HCT116 (cell line): ENCODE data around the gene EXD3. TPM values are rescaled to one million over a fixed set of nuclear protein-coding genes. Genes with fewer than 3 reads are reported as not detected.

ENCODE experiments used
- ATAC-seq: fragments of 200-7000 bp; cut with Tn5 transposase; 2 replicates; pipeline ENCODE4 v1.9.1; 2020; ENCODE audit warnings: mild to moderate bottlenecking, moderate library complexity
- BruUV-seq: library from RNA; stranded (reverse); fragments of 400-500 nt; replicated peaks from 2 replicates; lab custom pipeline; 2021; lab: Mats Ljungman, UMichigan
- CTCF ChIA-PET: fragments of 300-600 bp; sonication (Branson Sonifier 250); formaldehyde crosslinking; loops from one replicate; lab custom pipeline; 2021; ENCODE audit warnings: antibody characterized with exemption; lab: Charles Lee
- POLR2A ChIA-PET: fragments of 300-600, 350-600 bp; sonication (Branson Sonifier 250); formaldehyde crosslinking; loops from one replicate; lab custom pipeline; 2021; ENCODE audit warnings: antibody characterized with exemption; lab: Charles Lee
- RAD21 ChIA-PET, 2 experiments: fragments of 300-600 bp; sonication (Branson Sonifier 250); formaldehyde crosslinking; loops; one replicate each; lab custom pipeline; 2023; ENCODE audit warnings: low total read pairs in 2 of 2; ENCODE audit not compliant: uncharacterized antibody in 2 of 2, unreplicated experiment in 2 of 2, low non-redundant PET in 1 of 2; lab: Charles Lee
- DNase-seq: peaks from one replicate; pipeline ENCODE4 v3.0.0-alpha.2; 2010; ENCODE audit warnings: low read depth, low spot score
- H2AFZ ChIP-seq: fragments of 200-600 bp; shearing (Covaris generic), sonication (generic); 2 replicates; pipeline ENCODE4 v1.6.1; 2017; ENCODE audit warnings: low read depth, mixed run types, mixed read lengths, antibody characterized with exemption, low read length; ENCODE audit not compliant: poor library complexity, severe bottlenecking
- H3K27ac ChIP-seq: 2 replicates; pipeline ENCODE4 v1.5.1; 2012; ENCODE audit warnings: low read depth, low read length
- H3K27me3 ChIP-seq: fragments of 200-600 bp; sonication (generic); 2 replicates; pipeline ENCODE4 v1.6.1; 2016; ENCODE audit warnings: mixed run types, low read length, mixed read lengths; ENCODE audit not compliant: insufficient read depth
- H3K36me3 ChIP-seq, 2 experiments: fragments of 200-500 bp in 1 of 2; fragments of 200-600 bp in 1 of 2; sonication (Bioruptor generic) in 1 of 2; sonication (generic) in 1 of 2; 2 replicates each; pipeline versions ENCODE4 v1.5.1 to v1.6.1; 2014 to 2016; ENCODE audit warnings: low read length in 2 of 2, inconsistent platforms in 1 of 2, mixed read lengths in 1 of 2, mixed run types in 1 of 2; ENCODE audit not compliant: insufficient read depth in 2 of 2, control insufficient read depth in 1 of 2
- H3K4me1 ChIP-seq, 2 experiments: fragments of 200-600 bp in 1 of 2; sonication (generic) in 1 of 2; 2 replicates each; pipeline versions ENCODE4 v1.5.1 to v1.6.1; 2012 to 2017; ENCODE audit warnings: low read length in 2 of 2, inconsistent platforms in 1 of 2, mild to moderate bottlenecking in 1 of 2, mixed read lengths in 1 of 2, mixed run types in 1 of 2, moderate library complexity in 1 of 2; ENCODE audit not compliant: insufficient read depth in 2 of 2, control insufficient read depth in 1 of 2
- H3K4me2 ChIP-seq: fragments of 200-600 bp; sonication (generic); 2 replicates; pipeline ENCODE4 v1.6.1; 2017; ENCODE audit warnings: mixed run types, low read length, mixed read lengths
- H3K4me3 ChIP-seq, 2 experiments: fragments of 200-600 bp in 1 of 2; sonication (generic) in 1 of 2; replicated peaks in 1 of 2; 2 replicates each; pipeline ENCODE4 v1.5.1; 2011 to 2016; ENCODE audit warnings: low read length in 2 of 2, control low read depth in 1 of 2, low read depth in 1 of 2, mild to moderate bottlenecking in 1 of 2, mixed read lengths in 1 of 2, mixed run types in 1 of 2
- H3K79me2 ChIP-seq: fragments of 200-600 bp; sonication (generic); 2 replicates; pipeline ENCODE4 v1.6.1; 2017; ENCODE audit warnings: mild to moderate bottlenecking, mixed run types, low read length, moderate library complexity, mixed read lengths; ENCODE audit not compliant: insufficient read depth
- H3K9ac ChIP-seq: fragments of 200-600 bp; sonication (generic); 2 replicates; pipeline ENCODE4 v1.6.1; 2016; ENCODE audit warnings: low read length, mixed read lengths
- H3K9me2 ChIP-seq: fragments of 200-600 bp; sonication (generic), shearing (Covaris generic); 2 replicates; pipeline ENCODE4 v1.6.1; 2017; ENCODE audit warnings: mixed run types, mild to moderate bottlenecking, moderate library complexity; ENCODE audit not compliant: insufficient read depth
- H3K9me3 ChIP-seq, 2 experiments: fragments of 200-500 bp in 1 of 2; fragments of 200-600 bp in 1 of 2; sonication (Bioruptor generic) in 1 of 2; sonication (generic) in 1 of 2; 2 replicates each; pipeline ENCODE4 v1.6.1; 2014 to 2017; ENCODE audit warnings: low read length in 2 of 2, mixed read lengths in 2 of 2, inconsistent platforms in 1 of 2, low read depth in 1 of 2, mild to moderate bottlenecking in 1 of 2, mixed run types in 1 of 2, moderate library complexity in 1 of 2; ENCODE audit not compliant: control insufficient read depth in 1 of 2, insufficient read depth in 1 of 2
- H4K20me1 ChIP-seq: fragments of 200-600 bp; sonication (generic), shearing (Covaris generic); 2 replicates; pipeline ENCODE4 v1.6.1; 2017; ENCODE audit warnings: mixed run types, mild to moderate bottlenecking, moderate library complexity; ENCODE audit not compliant: insufficient read depth
- EZH2 ChIP-seq: fragments of 200-600 bp; sonication (generic); IDR thresholded peaks from 2 replicates; pipeline ENCODE4 v1.6.1; 2017; ENCODE audit warnings: antibody characterized with exemption, mixed run types
- SRF ChIP-seq: IDR thresholded peaks from 2 replicates; pipeline ENCODE4 v1.6.1; 2012; ENCODE audit warnings: low read depth
- ZFX ChIP-seq: fragments of 450-650 bp; IDR thresholded peaks from 2 replicates; pipeline ENCODE4 v1.6.1; 2017
- ZNF274 ChIP-seq: fragments of 200-500 bp; sonication (Bioruptor generic); IDR thresholded peaks from 2 replicates; pipeline ENCODE4 v1.6.1; 2014; ENCODE audit warnings: mild to moderate bottlenecking, low read depth, low read length, inconsistent platforms
- intact Hi-C: fragments of 100-400 bp; cut with micrococcal nuclease; formaldehyde crosslinking; loops from 2 replicates; pipeline ENCODE4 v1.10.0; 2022
- total RNA-seq: library from RNA; stranded (reverse); gene quantifications from one replicate; pipeline ENCODE4 v1.2.1, GENCODE V29; 2021; ENCODE audit not compliant: unreplicated experiment
- TF ChIP-seq, protein P1 (sequence below): IDR thresholded peaks from 2 replicates; pipeline ENCODE4 v1.6.1; 2012; ENCODE audit warnings: low read depth

The EXD3 gene
- total RNA-seq, 1 experiment from 2014 or later: 25.4 TPM

DNA sequence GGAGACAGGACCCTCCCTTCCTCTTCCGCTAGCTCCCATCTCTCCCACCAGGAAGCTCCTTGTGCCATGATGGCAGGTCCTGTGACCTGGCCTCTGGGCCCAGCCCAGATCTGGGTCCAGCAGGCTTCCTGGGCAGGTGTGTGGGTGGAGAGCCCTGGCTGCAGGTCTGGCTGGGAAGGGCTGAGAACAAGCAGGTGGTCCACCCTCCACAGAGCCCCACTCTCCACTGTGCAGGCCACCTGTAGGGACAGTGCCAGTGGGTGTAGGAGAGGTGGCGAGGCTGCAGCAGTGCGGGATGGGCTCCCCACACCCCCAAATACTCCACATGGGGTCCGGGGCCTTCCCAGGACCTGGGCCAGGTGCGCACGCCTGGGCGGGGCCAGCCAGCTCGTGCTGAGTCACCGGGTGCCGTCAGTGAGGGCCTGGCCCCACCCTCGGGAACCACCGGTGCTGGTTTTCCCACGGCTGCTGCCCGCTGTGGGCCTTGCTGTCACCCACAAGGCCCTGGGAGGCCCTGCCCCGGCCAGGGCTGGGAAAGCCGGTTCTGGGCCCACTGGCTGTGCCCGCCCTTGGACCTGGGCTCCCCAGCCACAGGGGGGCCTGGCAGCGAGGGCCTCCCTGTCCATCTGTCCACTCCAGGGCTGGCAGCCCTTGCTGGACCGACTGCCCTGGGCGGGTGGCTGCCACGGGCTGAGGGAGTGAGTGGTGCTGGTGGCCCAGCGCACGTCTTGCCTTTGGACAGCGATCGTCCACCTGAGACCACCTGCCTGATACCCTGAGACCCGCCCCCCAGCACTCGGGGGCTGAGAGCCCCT is 111.6 kb downstream of the EXD3 start:
- H3K4me1 ChIP-seq: peaks cover 31 to 51% of the 10 kb centered on the region in 2 experiments
- peak overlapping the region; percentile 76 for H3K4me2 ChIP-seq
- DNase-seq (peak; percentile 62), ATAC-seq (peak; percentile 79)
- intact Hi-C loops: no loop called here
- H3K9ac ChIP-seq: peak overlapping the region; percentile 64
- no peaks in the 10 kb centered on the region for H3K9me2 ChIP-seq
- TF ChIP-seq, protein P1, sequence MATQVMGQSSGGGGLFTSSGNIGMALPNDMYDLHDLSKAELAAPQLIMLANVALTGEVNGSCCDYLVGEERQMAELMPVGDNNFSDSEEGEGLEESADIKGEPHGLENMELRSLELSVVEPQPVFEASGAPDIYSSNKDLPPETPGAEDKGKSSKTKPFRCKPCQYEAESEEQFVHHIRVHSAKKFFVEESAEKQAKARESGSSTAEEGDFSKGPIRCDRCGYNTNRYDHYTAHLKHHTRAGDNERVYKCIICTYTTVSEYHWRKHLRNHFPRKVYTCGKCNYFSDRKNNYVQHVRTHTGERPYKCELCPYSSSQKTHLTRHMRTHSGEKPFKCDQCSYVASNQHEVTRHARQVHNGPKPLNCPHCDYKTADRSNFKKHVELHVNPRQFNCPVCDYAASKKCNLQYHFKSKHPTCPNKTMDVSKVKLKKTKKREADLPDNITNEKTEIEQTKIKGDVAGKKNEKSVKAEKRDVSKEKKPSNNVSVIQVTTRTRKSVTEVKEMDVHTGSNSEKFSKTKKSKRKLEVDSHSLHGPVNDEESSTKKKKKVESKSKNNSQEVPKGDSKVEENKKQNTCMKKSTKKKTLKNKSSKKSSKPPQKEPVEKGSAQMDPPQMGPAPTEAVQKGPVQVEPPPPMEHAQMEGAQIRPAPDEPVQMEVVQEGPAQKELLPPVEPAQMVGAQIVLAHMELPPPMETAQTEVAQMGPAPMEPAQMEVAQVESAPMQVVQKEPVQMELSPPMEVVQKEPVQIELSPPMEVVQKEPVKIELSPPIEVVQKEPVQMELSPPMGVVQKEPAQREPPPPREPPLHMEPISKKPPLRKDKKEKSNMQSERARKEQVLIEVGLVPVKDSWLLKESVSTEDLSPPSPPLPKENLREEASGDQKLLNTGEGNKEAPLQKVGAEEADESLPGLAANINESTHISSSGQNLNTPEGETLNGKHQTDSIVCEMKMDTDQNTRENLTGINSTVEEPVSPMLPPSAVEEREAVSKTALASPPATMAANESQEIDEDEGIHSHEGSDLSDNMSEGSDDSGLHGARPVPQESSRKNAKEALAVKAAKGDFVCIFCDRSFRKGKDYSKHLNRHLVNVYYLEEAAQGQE: no peak
- TF ChIP-seq SRF: no peak
- no peak for TF ChIP-seq ZNF274
- peak; percentile 41; the same call in 1 of the 2 replicates for TF ChIP-seq ZFX
- no peak for TF ChIP-seq EZH2
- no peak overlapping the region for H2AFZ ChIP-seq
- RAD21 ChIA-PET: no interaction called here
- H3K27me3 ChIP-seq: no peaks in the 10 kb centered on the region
- H3K9me3 ChIP-seq: no peaks in the 10 kb centered on the region
- no peaks in the 10 kb centered on the region for H4K20me1 ChIP-seq
- CTCF ChIA-PET: interaction anchor here (1.5 to 2.2 kb wide), 2 partner anchors 10 to 24 kb away, joined by 4 to 9 read pairs; partner anchors contain the start of gene NRARP
- H3K4me3 ChIP-seq: peak overlapping the region in 1 of 2 experiments; percentile 24; a peak in 1 of 4 replicates
- H3K79me2 ChIP-seq: no peaks in the 10 kb centered on the region
- BruUV-seq: no TSS peak
- H3K36me3 ChIP-seq: no peaks in the 10 kb centered on the region
- peak overlapping the region; percentile 83 for H3K27ac ChIP-seq
- POLR2A ChIA-PET: interaction anchor here (3.8 kb wide), 1 partner anchor 10 kb away, joined by 24 read pairs; the partner anchor contains the start of gene NRARP
